ENCODE results near the gene COX8A.
A peak's percentile ranks its signal among the peaks of the same experiment; 100 is the strongest.

The COX8A gene

GRCh38 chr11:64006398-64006797 is 32.0 kb downstream of the COX8A start:
- Histone ChIP-seq H3K9me3 (ENCODE audit: insufficient read depth, low read depth, low read length) (no peaks in the 10 kb centered on the region; the same call in 1 of the 2 replicates), H3K36me3 (ENCODE audit: insufficient read depth, low read depth, low read length) (no peaks in the 10 kb centered on the region), H3K9ac (ENCODE audit: low read depth, low read length) (no peak overlapping the region), H3K4me3 (ENCODE audit: low read length) (no peak overlapping the region), H3K4me1 (ENCODE audit: insufficient read depth, low read length) (no peaks in the 10 kb centered on the region; the same call in 1 of the 2 replicates), H3K27me3 (ENCODE audit: insufficient read depth, low read length) (peaks cover 99% of the 10 kb centered on the region), H3K27ac (ENCODE audit: low read length) (no peak overlapping the region)

- Histone ChIP-seq H3K4me1 (ENCODE audit: insufficient read depth, low read length) (no peaks in the 10 kb centered on the region; the same call in 1 of the 2 replicates), H3K36me3 (ENCODE audit: insufficient read depth, low read depth, low read length) (no peaks in the 10 kb centered on the region), H3K9me3 (ENCODE audit: insufficient read depth, low read depth, low read length) (no peaks in the 10 kb centered on the region; the same call in 1 of the 2 replicates), H3K9ac (ENCODE audit: low read depth, low read length) (no peak overlapping the region), H3K27me3 (ENCODE audit: insufficient read depth, low read length) (peaks cover 99% of the 10 kb centered on the region), H3K4me3 (ENCODE audit: low read length) (peak overlapping the region; percentile 46; the same call in 1 of the 2 replicates), H3K27ac (ENCODE audit: low read length) (no peak overlapping the region)
Measured at GRCh38 chr11:64007160-64007628, 32.8 kb downstream of the COX8A start.

GRCh38 chr11:64007629-64008282 is 33.3 kb downstream of the COX8A start:
- Histone ChIP-seq H3K9me3 (ENCODE audit: insufficient read depth, low read depth, low read length) (no peaks in the 10 kb centered on the region; the same call in 1 of the 2 replicates), H3K9ac (ENCODE audit: low read depth, low read length) (no peak overlapping the region), H3K36me3 (ENCODE audit: insufficient read depth, low read depth, low read length) (no peaks in the 10 kb centered on the region), H3K27ac (ENCODE audit: low read length) (no peak overlapping the region), H3K4me3 (ENCODE audit: low read length) (peak overlapping the region; percentile 46; the same call in 1 of the 2 replicates), H3K27me3 (ENCODE audit: insufficient read depth, low read length) (peaks cover 96% of the 10 kb centered on the region), H3K4me1 (ENCODE audit: insufficient read depth, low read length) (no peaks in the 10 kb centered on the region; the same call in 1 of the 2 replicates)

GRCh38 chr11:64008283-64008913 is 34.0 kb downstream of the COX8A start:
- H3K27ac ChIP-seq (ENCODE audit: low read length), result no peak overlapping the region

GRCh38 chr11:64008914-64009633 is 34.7 kb downstream of the COX8A start:
- H3K36me3 ChIP-seq (ENCODE audit: insufficient read depth, low read depth, low read length), result no peaks in the 10 kb centered on the region
- no peaks in the 10 kb centered on the region; the same call in 1 of the 2 replicates for H3K4me1 ChIP-seq (ENCODE audit: insufficient read depth, low read length)
- H3K27me3 ChIP-seq (ENCODE audit: insufficient read depth, low read length), result peaks cover 95% of the 10 kb centered on the region
- H3K27ac ChIP-seq (ENCODE audit: low read length), result no peak overlapping the region
- H3K4me3 ChIP-seq (ENCODE audit: low read length), result no peak overlapping the region
- H3K9ac ChIP-seq (ENCODE audit: low read depth, low read length), result no peak overlapping the region
- no peaks in the 10 kb centered on the region; the same call in 1 of the 2 replicates for H3K9me3 ChIP-seq (ENCODE audit: insufficient read depth, low read depth, low read length)

More at GRCh38 chr11:64008283-64008913, 34.0 kb downstream of the COX8A start:
- Histone ChIP-seq H3K4me1 (ENCODE audit: insufficient read depth, low read length) (no peaks in the 10 kb centered on the region; the same call in 1 of the 2 replicates), H3K27me3 (ENCODE audit: insufficient read depth, low read length) (peaks cover 96% of the 10 kb centered on the region), H3K9me3 (ENCODE audit: insufficient read depth, low read depth, low read length) (no peaks in the 10 kb centered on the region; the same call in 1 of the 2 replicates), H3K4me3 (ENCODE audit: low read length) (no peak overlapping the region), H3K9ac (ENCODE audit: low read depth, low read length) (no peak overlapping the region), H3K36me3 (ENCODE audit: insufficient read depth, low read depth, low read length) (no peaks in the 10 kb centered on the region)

GRCh38 chr11:64009710-64010109 is 35.3 kb downstream of the COX8A start:
- H3K27me3 ChIP-seq (ENCODE audit: insufficient read depth, low read length), result peaks cover 95% of the 10 kb centered on the region
- H3K4me3 ChIP-seq (ENCODE audit: low read length), result no peak overlapping the region
- H3K9me3 ChIP-seq (ENCODE audit: insufficient read depth, low read depth, low read length), result no peaks in the 10 kb centered on the region; the same call in 1 of the 2 replicates
- H3K4me1 ChIP-seq (ENCODE audit: insufficient read depth, low read length), result no peaks in the 10 kb centered on the region; the same call in 1 of the 2 replicates
- H3K9ac ChIP-seq (ENCODE audit: low read depth, low read length), result no peak overlapping the region
- H3K27ac ChIP-seq (ENCODE audit: low read length), result no peak overlapping the region
- H3K36me3 ChIP-seq (ENCODE audit: insufficient read depth, low read depth, low read length), result no peaks in the 10 kb centered on the region

- Histone ChIP-seq H3K36me3 (ENCODE audit: insufficient read depth, low read depth, low read length) (no peaks in the 10 kb centered on the region), H3K4me3 (ENCODE audit: low read length) (no peak overlapping the region), H3K4me1 (ENCODE audit: insufficient read depth, low read length) (no peaks in the 10 kb centered on the region; the same call in 1 of the 2 replicates), H3K9ac (ENCODE audit: low read depth, low read length) (no peak overlapping the region), H3K27me3 (ENCODE audit: insufficient read depth, low read length) (peaks cover 96% of the 10 kb centered on the region), H3K27ac (ENCODE audit: low read length) (no peak overlapping the region), H3K9me3 (ENCODE audit: insufficient read depth, low read depth, low read length) (no peaks in the 10 kb centered on the region; the same call in 1 of the 2 replicates)
Measured at GRCh38 chr11:64010783-64011182, 36.4 kb downstream of the COX8A start.

- no peaks in the 10 kb centered on the region; the same call in 1 of the 2 replicates for H3K4me1 ChIP-seq (ENCODE audit: insufficient read depth, low read length)
- peaks cover 96% of the 10 kb centered on the region for H3K27me3 ChIP-seq (ENCODE audit: insufficient read depth, low read length)
- no peak overlapping the region for H3K4me3 ChIP-seq (ENCODE audit: low read length)
- no peak overlapping the region for H3K9ac ChIP-seq (ENCODE audit: low read depth, low read length)
- no peaks in the 10 kb centered on the region; the same call in 1 of the 2 replicates for H3K9me3 ChIP-seq (ENCODE audit: insufficient read depth, low read depth, low read length)
- H3K36me3 ChIP-seq (ENCODE audit: insufficient read depth, low read depth, low read length), result no peaks in the 10 kb centered on the region
- H3K27ac ChIP-seq (ENCODE audit: low read length), result no peak overlapping the region
Measured at GRCh38 chr11:64011371-64011770, 37.0 kb downstream of the COX8A start.

GRCh38 chr11:64013141-64013896 is 38.9 kb downstream of the COX8A start:
- Histone ChIP-seq H3K4me3 (ENCODE audit: low read length) (no peak overlapping the region), H3K27me3 (ENCODE audit: insufficient read depth, low read length) (peaks cover 87% of the 10 kb centered on the region), H3K9me3 (ENCODE audit: insufficient read depth, low read depth, low read length) (no peaks in the 10 kb centered on the region; the same call in 1 of the 2 replicates), H3K4me1 (ENCODE audit: insufficient read depth, low read length) (no peaks in the 10 kb centered on the region), H3K27ac (ENCODE audit: low read length) (no peak overlapping the region), H3K9ac (ENCODE audit: low read depth, low read length) (no peak overlapping the region), H3K36me3 (ENCODE audit: insufficient read depth, low read depth, low read length) (no peaks in the 10 kb centered on the region)

- no peaks in the 10 kb centered on the region for H3K36me3 ChIP-seq (ENCODE audit: insufficient read depth, low read depth, low read length)
- no peak overlapping the region for H3K4me3 ChIP-seq (ENCODE audit: low read length)
- no peak overlapping the region for H3K27ac ChIP-seq (ENCODE audit: low read length)
- H3K9me3 ChIP-seq (ENCODE audit: insufficient read depth, low read depth, low read length), result no peaks in the 10 kb centered on the region; the same call in 1 of the 2 replicates
- H3K9ac ChIP-seq (ENCODE audit: low read depth, low read length), result no peak overlapping the region
- no peaks in the 10 kb centered on the region for H3K4me1 ChIP-seq (ENCODE audit: insufficient read depth, low read length)
- peaks cover 80% of the 10 kb centered on the region for H3K27me3 ChIP-seq (ENCODE audit: insufficient read depth, low read length)
Measured at GRCh38 chr11:64014356-64014755, 39.9 kb downstream of the COX8A start.

- Histone ChIP-seq H3K27me3 (ENCODE audit: insufficient read depth, low read length) (peaks cover 80% of the 10 kb centered on the region), H3K4me1 (ENCODE audit: insufficient read depth, low read length) (no peaks in the 10 kb centered on the region), H3K9me3 (ENCODE audit: insufficient read depth, low read depth, low read length) (no peaks in the 10 kb centered on the region), H3K9ac (ENCODE audit: low read depth, low read length) (no peak overlapping the region), H3K27ac (ENCODE audit: low read length) (no peak overlapping the region), H3K4me3 (ENCODE audit: low read length) (no peak overlapping the region), H3K36me3 (ENCODE audit: insufficient read depth, low read depth, low read length) (no peaks in the 10 kb centered on the region)
Measured at GRCh38 chr11:64015510-64015909, 41.1 kb downstream of the COX8A start.

Measured in iPS-20b (cell line).